ENCODE data around the gene UBAP1.

UBAP1 gene

DNA sequence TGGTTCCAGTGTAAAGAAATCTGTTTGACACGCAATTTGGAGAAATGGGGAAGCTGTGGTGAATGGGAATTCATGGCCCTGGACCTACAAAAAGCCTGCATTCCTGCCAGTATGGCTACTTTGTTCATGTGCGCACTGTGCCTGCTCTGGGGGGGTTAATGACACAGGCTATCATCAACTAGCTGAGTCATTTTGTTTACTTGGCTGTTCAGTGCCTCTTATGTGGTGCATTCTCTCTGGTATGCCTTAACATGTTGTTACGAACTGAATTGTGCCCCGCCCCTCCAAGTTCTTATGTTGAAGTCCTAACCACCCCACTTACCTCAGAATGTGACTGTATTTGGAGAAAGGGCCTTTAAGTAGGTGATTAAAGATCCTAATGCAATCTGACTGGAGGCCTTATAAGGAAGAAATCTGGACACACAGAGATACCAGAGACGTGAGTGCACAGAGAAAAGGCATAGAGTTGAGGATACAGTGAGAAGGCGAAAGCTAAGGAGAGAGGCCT is 20.4 kb upstream of the UBAP1 start (continued):
- TF ChIP-seq SP7 (tag by site-specific recombination; IDR thresholded peaks at IDR 0.05) (peak; percentile 96), ZNF768 (tag by site-specific recombination; IDR thresholded peaks at IDR 0.05) (no peak), ZBTB17 (tag by site-specific recombination; IDR thresholded peaks at IDR 0.05) (peak; percentile 66), ZNF184 (tag by site-specific recombination; IDR thresholded peaks at IDR 0.05) (0 out of 2 replicates have a peak, but pooled peaks have one; percentile 16), ZNF629 (tag by site-specific recombination; IDR thresholded peaks at IDR 0.05) (peak; percentile 74), ZNF623 (tag by site-specific recombination; IDR thresholded peaks at IDR 0.05) (0 out of 2 replicates have a peak, but pooled peaks have one; percentile 12), ZBTB21 (tag by site-specific recombination; IDR thresholded peaks at IDR 0.05) (peak; percentile 71), KLF10 (tag by site-specific recombination; IDR thresholded peaks at IDR 0.05) (peak; percentile 61), ZNF335 (tag by site-specific recombination; conservative IDR thresholded peaks at IDR 0.05) (0 out of 2 replicates have a peak, but pooled peaks have one; percentile 20), ZNF24 (tag by site-specific recombination; IDR thresholded peaks at IDR 0.05) (0 out of 2 replicates have a peak, but pooled peaks have one; percentile 46), PRDM1 (tag by site-specific recombination; IDR thresholded peaks at IDR 0.05) (peak; percentile 73), KLF9 (tag by site-specific recombination; IDR thresholded peaks at IDR 0.05; ENCODE audit: low read depth) (peak; percentile 58; the same call in 1 of the 2 replicates), ZNF660 (tag by site-specific recombination; IDR thresholded peaks at IDR 0.05) (peak; percentile 90), ZNF394 (tag by site-specific recombination; IDR thresholded peaks at IDR 0.05; ENCODE audit: borderline replicate concordance) (peak; percentile 28; the same call in 1 of the 2 replicates), ZNF600 (tag by site-specific recombination; IDR thresholded peaks at IDR 0.05) (peak; percentile 97), YY2 (tag by site-specific recombination; IDR thresholded peaks at IDR 0.05) (no peak), ZBTB7A (tag by site-specific recombination; IDR thresholded peaks at IDR 0.05; ENCODE audit: low read depth) (no peak), SP3 (tag by site-specific recombination; IDR thresholded peaks at IDR 0.05) (peak; percentile 43), BCL11A (tag by site-specific recombination; IDR thresholded peaks at IDR 0.05; ENCODE audit: low read depth) (peak; percentile 32; the same call in 1 of the 2 replicates), ZFP37 (tag by site-specific recombination; IDR thresholded peaks at IDR 0.05) (no peak)
- TF ChIP-seq, protein P1, sequence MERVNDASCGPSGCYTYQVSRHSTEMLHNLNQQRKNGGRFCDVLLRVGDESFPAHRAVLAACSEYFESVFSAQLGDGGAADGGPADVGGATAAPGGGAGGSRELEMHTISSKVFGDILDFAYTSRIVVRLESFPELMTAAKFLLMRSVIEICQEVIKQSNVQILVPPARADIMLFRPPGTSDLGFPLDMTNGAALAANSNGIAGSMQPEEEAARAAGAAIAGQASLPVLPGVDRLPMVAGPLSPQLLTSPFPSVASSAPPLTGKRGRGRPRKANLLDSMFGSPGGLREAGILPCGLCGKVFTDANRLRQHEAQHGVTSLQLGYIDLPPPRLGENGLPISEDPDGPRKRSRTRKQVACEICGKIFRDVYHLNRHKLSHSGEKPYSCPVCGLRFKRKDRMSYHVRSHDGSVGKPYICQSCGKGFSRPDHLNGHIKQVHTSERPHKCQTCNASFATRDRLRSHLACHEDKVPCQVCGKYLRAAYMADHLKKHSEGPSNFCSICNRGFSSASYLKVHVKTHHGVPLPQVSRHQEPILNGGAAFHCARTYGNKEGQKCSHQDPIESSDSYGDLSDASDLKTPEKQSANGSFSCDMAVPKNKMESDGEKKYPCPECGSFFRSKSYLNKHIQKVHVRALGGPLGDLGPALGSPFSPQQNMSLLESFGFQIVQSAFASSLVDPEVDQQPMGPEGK (tag by site-specific recombination; IDR thresholded peaks at IDR 0.05): peak; percentile 77
- TF ChIP-seq, protein P2, sequence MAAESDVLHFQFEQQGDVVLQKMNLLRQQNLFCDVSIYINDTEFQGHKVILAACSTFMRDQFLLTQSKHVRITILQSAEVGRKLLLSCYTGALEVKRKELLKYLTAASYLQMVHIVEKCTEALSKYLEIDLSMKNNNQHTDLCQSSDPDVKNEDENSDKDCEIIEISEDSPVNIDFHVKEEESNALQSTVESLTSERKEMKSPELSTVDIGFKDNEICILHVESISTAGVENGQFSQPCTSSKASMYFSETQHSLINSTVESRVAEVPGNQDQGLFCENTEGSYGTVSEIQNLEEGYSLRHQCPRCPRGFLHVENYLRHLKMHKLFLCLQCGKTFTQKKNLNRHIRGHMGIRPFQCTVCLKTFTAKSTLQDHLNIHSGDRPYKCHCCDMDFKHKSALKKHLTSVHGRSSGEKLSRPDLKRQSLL (tag by site-specific recombination; IDR thresholded peaks at IDR 0.05): no peak
- TF ChIP-seq, protein P3, sequence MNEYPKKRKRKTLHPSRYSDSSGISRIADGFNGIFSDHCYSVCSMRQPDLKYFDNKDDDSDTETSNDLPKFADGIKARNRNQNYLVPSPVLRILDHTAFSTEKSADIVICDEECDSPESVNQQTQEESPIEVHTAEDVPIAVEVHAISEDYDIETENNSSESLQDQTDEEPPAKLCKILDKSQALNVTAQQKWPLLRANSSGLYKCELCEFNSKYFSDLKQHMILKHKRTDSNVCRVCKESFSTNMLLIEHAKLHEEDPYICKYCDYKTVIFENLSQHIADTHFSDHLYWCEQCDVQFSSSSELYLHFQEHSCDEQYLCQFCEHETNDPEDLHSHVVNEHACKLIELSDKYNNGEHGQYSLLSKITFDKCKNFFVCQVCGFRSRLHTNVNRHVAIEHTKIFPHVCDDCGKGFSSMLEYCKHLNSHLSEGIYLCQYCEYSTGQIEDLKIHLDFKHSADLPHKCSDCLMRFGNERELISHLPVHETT (tag by site-specific recombination; IDR thresholded peaks at IDR 0.05): peak; percentile 28; the same call in 1 of the 2 replicates
- TF ChIP-seq, protein P4, sequence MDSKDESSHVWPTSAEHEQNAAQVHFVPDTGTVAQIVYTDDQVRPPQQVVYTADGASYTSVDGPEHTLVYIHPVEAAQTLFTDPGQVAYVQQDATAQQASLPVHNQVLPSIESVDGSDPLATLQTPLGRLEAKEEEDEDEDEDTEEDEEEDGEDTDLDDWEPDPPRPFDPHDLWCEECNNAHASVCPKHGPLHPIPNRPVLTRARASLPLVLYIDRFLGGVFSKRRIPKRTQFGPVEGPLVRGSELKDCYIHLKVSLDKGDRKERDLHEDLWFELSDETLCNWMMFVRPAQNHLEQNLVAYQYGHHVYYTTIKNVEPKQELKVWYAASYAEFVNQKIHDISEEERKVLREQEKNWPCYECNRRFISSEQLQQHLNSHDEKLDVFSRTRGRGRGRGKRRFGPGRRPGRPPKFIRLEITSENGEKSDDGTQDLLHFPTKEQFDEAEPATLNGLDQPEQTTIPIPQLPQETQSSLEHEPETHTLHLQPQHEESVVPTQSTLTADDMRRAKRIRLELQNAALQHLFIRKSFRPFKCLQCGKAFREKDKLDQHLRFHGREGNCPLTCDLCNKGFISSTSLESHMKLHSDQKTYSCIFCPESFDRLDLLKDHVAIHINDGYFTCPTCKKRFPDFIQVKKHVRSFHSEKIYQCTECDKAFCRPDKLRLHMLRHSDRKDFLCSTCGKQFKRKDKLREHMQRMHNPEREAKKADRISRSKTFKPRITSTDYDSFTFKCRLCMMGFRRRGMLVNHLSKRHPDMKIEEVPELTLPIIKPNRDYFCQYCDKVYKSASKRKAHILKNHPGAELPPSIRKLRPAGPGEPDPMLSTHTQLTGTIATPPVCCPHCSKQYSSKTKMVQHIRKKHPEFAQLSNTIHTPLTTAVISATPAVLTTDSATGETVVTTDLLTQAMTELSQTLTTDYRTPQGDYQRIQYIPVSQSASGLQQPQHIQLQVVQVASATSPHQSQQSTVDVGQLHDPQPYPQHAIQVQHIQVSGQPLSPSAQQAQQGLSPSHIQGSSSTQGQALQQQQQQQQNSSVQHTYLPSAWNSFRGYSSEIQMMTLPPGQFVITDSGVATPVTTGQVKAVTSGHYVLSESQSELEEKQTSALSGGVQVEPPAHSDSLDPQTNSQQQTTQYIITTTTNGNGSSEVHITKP (tag by site-specific recombination; IDR thresholded peaks at IDR 0.05): peak; percentile 70
- TF ChIP-seq, protein P5, sequence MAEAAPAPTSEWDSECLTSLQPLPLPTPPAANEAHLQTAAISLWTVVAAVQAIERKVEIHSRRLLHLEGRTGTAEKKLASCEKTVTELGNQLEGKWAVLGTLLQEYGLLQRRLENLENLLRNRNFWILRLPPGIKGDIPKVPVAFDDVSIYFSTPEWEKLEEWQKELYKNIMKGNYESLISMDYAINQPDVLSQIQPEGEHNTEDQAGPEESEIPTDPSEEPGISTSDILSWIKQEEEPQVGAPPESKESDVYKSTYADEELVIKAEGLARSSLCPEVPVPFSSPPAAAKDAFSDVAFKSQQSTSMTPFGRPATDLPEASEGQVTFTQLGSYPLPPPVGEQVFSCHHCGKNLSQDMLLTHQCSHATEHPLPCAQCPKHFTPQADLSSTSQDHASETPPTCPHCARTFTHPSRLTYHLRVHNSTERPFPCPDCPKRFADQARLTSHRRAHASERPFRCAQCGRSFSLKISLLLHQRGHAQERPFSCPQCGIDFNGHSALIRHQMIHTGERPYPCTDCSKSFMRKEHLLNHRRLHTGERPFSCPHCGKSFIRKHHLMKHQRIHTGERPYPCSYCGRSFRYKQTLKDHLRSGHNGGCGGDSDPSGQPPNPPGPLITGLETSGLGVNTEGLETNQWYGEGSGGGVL (tag by site-specific recombination; IDR thresholded peaks at IDR 0.05): peak; percentile 74
- TF ChIP-seq, protein P6, sequence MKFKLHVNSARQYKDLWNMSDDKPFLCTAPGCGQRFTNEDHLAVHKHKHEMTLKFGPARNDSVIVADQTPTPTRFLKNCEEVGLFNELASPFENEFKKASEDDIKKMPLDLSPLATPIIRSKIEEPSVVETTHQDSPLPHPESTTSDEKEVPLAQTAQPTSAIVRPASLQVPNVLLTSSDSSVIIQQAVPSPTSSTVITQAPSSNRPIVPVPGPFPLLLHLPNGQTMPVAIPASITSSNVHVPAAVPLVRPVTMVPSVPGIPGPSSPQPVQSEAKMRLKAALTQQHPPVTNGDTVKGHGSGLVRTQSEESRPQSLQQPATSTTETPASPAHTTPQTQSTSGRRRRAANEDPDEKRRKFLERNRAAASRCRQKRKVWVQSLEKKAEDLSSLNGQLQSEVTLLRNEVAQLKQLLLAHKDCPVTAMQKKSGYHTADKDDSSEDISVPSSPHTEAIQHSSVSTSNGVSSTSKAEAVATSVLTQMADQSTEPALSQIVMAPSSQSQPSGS (tag by site-specific recombination; IDR thresholded peaks at IDR 0.05; ENCODE audit: low read depth): no peak
- TF ChIP-seq, protein P7, sequence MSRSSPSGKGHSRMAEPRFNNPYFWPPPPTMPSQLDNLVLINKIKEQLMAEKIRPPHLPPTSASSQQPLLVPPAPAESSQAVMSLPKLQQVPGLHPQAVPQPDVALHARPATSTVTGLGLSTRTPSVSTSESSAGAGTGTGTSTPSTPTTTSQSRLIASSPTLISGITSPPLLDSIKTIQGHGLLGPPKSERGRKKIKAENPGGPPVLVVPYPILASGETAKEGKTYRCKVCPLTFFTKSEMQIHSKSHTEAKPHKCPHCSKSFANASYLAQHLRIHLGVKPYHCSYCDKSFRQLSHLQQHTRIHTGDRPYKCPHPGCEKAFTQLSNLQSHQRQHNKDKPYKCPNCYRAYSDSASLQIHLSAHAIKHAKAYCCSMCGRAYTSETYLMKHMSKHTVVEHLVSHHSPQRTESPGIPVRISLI (tag by site-specific recombination; IDR thresholded peaks at IDR 0.05): peak; percentile 57; the same call in 1 of the 2 replicates

Measured in HEK293 (cell line).